ENCODE measurements around the gene CPHXL.

- no peak for TF ChIP-seq ZBTB33 (IDR thresholded peaks at IDR 0.05; ENCODE audit: borderline replicate concordance, low read depth)
- no peak for TF ChIP-seq CTCF (IDR thresholded peaks at IDR 0.05)
- TF ChIP-seq MAX (IDR thresholded peaks at IDR 0.05; ENCODE audit: low read depth), result no peak
- TF ChIP-seq REST (IDR thresholded peaks at IDR 0.05; ENCODE audit: low read depth, low read length), result no peak
- no peak for TF ChIP-seq EZH2phosphoT487 (IDR thresholded peaks at IDR 0.05; ENCODE audit: borderline replicate concordance, low read depth)
- no peak for TF ChIP-seq YY1 (IDR thresholded peaks at IDR 0.05; ENCODE audit: low read depth)
- no peak for TF ChIP-seq NRF1 (IDR thresholded peaks at IDR 0.05; ENCODE audit: low read depth, low read length)
- TF ChIP-seq GABPA (IDR thresholded peaks at IDR 0.05; ENCODE audit: low read depth), result no peak
- no peak for TF ChIP-seq EP300 (IDR thresholded peaks at IDR 0.05; ENCODE audit: borderline replicate concordance in 1 of 2, low read depth in 1 of 2, low read length in 1 of 2)
These were observed 23.0 kb downstream of the CPHXL start for GRCh38 chr16:75703306-75703705.

All from SK-N-SH (cell line).